22Rv1 (cell line): ENCODE measurements around the gene AIRE.

Experiments
- H3K27ac ChIP-seq: fragments of 450-650 bp; 2 replicates; pipeline ENCODE4 v1.5.1; 2017
- ZFX ChIP-seq: fragments of 450-650 bp; IDR thresholded peaks from 2 replicates; pipeline ENCODE4 v1.6.1; 2017; ENCODE audit warnings: antibody characterized with exemption, borderline replicate concordance
- TF ChIP-seq, protein P1 (sequence below): fragments of 450-650 bp; IDR thresholded peaks from 2 replicates; pipeline ENCODE4 v1.5.1; 2017; ENCODE audit warnings: mild to moderate bottlenecking

AIRE gene

DNA sequence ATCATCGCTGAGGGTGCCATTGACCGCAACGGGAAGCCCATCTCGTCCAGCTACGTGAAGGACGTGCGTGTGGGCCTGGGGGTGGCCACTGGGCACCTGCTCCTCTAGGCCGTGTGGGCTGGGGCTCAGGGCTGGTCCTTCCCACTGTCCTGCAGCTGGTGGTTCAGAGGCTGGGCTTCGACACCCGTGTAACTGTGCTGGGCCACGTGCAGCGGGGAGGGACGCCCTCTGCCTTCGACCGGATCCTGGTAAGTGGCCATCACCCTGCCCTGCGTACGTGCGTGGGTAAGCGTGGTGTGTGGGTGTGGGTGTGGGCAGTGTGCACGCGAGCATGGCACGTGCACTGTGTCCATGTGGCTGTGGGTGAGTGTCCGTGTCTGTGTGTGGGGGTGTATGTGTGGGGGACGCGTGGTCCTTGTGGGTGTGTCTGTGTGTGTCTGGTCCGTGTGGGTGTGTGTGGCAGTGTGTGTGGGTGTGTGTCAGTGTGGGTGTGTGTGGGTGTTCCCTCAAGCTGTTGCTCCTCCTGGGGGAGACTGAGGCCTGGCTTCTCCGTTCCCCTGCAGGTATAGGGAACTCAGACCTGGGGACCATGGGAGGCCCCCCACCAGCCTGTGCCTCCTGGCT is 30.7 kb downstream of the AIRE start:
- no peak overlapping the region for H3K27ac ChIP-seq
- TF ChIP-seq, protein P1, sequence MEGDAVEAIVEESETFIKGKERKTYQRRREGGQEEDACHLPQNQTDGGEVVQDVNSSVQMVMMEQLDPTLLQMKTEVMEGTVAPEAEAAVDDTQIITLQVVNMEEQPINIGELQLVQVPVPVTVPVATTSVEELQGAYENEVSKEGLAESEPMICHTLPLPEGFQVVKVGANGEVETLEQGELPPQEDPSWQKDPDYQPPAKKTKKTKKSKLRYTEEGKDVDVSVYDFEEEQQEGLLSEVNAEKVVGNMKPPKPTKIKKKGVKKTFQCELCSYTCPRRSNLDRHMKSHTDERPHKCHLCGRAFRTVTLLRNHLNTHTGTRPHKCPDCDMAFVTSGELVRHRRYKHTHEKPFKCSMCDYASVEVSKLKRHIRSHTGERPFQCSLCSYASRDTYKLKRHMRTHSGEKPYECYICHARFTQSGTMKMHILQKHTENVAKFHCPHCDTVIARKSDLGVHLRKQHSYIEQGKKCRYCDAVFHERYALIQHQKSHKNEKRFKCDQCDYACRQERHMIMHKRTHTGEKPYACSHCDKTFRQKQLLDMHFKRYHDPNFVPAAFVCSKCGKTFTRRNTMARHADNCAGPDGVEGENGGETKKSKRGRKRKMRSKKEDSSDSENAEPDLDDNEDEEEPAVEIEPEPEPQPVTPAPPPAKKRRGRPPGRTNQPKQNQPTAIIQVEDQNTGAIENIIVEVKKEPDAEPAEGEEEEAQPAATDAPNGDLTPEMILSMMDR = no peak
- no peak for TF ChIP-seq ZFX

DNA sequence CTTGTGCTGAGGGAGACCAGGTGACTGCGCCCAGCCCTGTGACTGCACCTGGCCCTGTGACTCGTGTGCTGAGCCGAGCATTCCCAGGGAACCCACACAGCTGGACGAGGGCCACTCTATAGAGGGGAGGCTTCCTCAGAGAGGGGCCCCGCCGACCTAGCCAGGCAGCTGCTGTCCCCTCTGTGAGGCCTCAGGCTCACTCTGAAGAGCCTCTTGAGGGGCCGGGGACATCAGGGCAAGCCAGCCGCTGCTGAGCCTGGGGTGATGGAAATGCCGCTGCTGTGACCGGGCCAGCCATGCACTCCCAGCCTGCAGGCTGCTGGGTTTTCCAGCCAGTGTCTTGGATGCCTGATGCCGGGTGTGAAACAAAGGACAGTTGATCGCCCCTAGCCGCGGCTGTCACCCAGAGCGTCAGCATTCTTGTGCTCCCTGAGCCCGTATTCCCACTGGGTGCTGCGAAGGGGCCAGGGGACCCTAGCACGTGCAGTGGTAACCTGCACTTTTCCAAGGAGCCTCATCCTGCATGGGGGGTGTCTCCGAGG is 31.6 kb downstream of the AIRE start:
- H3K27ac ChIP-seq = no peak overlapping the region
- no peak for TF ChIP-seq ZFX
- TF ChIP-seq, protein P1 = no peak

DNA sequence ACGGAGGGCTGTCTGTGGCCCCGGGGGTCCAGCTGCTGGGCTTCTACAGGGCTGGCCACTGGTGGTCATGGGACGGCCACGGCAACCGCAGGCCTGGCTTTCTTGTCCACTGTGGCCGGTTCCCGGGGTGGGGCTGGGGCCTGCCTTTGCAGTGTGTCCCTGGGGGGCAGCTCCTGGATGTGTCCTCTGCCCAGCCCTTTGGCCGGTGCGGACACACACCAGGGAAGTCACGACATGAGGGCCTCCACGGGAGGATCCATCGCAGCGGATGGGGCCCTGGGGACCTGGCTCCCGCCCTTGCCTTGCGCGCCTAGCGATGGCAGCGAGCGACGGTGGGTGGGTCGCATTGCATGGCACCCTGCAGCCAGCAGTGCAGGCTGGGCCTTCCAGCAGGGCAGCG is 32.2 kb downstream of the AIRE start:
- no peak for TF ChIP-seq ZFX
- TF ChIP-seq, protein P1 = no peak
- H3K27ac ChIP-seq = no peak overlapping the region

DNA sequence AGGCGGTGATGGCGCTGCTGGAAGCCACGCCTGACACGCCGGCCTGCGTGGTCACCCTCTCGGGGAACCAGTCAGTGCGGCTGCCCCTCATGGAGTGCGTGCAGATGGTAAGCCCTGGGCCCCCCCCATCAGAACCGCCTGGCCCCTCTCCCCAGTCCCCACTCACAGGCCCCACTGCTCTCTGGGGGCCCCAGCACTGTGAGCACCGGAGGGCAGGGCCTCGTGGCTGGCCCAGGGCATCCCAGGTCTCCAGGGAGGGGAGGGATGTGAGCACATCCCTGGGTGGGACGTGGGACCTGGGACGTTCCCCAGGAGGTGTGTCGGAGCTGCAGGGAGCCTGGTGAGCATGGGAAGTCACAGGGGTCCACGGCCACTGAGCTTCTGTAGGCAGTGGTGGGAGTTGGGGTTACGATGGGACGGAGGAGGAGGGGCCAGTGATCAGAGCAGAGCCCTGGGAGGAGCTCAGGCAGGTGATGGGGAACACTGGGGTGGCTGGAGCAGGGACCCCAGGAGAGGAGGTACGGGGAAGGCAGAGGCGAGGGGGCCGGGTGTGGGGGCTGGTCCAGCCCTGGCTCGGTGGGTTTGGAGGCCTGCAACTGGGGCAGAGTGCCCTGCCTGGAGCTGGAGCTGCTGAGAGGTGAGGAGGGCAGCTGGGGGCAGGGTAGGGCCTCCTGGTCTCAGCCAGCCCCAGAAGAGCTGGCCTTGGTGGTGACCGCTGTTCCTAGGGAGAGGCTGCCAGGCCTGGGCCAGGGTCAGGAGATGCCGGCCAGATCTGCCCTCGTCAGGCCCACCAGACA is 33.0 kb downstream of the AIRE start:
- TF ChIP-seq, protein P1 = no peak
- no peak for TF ChIP-seq ZFX
- H3K27ac ChIP-seq = no peak overlapping the region

DNA sequence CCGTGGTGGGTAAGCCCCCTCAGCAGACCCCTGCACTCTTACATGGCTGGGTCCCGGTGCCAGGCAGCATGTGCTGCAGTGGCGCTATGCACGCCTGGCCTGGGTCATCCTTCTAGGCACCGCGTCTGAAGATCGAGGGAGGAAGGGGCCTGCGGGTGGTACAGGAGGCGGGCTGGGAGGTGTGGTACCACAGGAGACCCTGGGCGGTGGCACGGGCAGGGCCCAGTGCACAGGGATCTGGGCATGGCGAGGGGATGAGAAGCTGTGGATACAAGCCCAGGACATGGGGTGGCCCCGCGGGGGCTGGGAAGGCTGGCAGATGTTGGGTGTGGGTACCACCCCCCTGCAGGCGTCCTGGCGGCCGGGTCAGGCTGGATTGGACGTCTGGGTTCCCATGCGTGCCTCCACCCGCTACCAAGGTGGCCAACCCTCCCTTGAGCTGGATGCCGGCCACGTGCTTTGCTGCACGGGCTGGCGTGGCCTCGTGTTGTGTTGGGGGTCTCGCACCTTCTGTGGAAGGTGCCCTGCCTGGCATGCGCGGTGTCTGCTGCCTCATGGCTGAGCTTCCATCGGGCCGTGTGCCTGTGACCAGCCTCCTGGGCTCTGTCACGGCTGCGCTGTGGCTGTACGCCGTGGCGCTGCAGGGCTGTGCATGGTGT is 33.9 kb downstream of the AIRE start:
- no peak for TF ChIP-seq ZFX
- TF ChIP-seq, protein P1 = no peak
- H3K27ac ChIP-seq = no peak overlapping the region

DNA sequence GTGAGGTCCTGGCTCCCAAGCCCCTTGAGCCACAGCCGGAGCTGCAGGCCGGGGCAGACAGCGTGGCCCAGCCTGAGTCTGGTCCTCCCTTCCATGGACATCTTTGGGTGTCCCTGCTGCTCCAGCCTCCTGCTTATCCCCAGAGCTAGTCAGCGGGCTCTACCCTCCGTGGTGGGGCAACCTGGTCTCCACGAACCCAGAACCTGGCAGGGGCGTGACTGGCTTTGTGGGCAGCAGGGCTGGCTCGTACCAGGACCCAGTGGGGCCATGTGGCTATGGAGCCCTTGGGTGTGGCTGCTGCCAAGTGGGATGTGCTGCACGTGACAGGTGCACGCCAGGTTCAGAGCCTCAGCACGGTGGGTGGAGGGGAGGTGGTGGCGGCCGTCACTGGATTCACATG is 35.2 kb downstream of the AIRE start:
- TF ChIP-seq, protein P1 = no peak
- TF ChIP-seq ZFX = no peak
- H3K27ac ChIP-seq = no peak overlapping the region
